Inflammatory macrophage treated with lipopolysaccharide for 4 hours (primary cell): Measurements from ENCODE around the gene CAMTA1.
"Not testable (repeated sequence)": the region's sequence is repeated elsewhere in the genome, so short reads cannot be mapped to it uniquely, and the experiment has no call there.

ENCODE experiments used
- DNase-seq: peaks from one replicate; pipeline ENCODE4 v3.0.0-alpha.2; 2020

CAMTA1 gene

DNA sequence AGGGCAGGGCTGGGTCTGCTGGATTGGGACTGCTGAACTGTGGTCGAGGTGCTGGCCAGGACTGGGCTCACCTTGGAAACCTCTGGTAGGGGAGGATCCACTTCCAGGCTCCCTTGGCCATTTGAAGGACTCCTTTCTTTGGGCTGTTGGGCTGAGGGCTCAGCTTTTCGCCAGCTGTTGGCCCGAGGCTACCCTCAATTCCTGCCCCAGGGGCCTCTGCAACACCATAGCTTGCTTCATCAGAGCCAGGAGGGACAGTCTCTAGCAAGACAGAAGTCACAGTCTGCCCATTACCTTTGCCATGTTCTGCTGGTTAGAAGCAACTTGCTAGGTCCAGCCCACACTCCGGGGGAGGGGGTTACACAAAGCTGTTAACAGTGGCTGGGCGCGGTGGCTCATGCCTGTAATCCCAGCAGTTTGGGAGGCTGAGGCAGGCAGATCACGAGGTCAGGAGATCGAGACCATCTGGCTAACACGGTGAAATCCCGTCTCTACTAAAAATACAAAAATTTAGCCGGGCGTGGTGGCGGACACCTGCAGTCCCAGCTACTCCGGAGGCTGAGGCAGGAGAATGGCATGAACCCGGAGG is 25.0 kb downstream of the CAMTA1 start:
- DNase-seq, result not testable (repeated sequence)

- DNase-seq, result no peak
Measured at GRCh38 chr1:6811583-6811982, 26.3 kb downstream of the CAMTA1 start.

- no peak for DNase-seq
Measured at GRCh38 chr1:6813165-6813564, 27.9 kb downstream of the CAMTA1 start.

- DNase-seq, result peak; percentile 55
Measured at GRCh38 chr1:6815726-6816125, 30.5 kb downstream of the CAMTA1 start.

DNA sequence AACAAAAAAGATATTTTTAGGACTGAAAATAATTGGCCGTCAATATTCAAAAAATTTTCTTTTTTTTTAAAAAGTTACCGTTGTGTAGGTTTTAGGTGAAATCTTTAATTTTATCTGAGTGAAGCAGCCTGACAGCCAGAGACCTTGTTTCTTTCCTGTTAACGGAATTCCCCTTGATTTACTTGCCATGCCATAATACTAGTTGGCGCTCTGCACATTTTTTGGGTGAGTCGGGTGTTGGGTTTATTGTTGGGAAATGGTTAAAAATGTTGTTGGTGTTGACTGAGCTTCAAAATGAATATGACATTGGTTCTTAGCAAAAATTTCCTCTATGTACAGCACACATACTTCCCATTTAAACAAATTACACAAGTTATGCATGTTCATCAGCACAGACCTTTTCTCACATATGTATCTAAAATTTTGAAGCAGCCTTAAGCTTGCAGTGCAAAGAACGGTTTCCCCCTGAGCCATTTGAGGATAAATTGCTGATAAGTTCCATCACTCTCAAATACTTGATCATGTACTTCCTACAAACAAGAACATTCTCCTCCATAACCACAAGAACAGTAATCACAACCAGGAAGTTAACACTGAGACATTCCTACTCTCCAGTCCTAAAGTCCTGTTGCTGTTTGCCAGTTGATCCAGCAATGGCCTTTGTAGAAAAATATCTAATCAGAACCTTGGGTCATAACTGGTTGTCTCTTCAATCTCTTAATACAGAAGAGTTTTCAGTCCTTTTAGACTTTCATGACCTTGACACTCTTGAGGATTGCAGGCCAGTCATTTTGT is 34.2 kb downstream of the CAMTA1 start:
- DNase-seq, result no peak

DNA sequence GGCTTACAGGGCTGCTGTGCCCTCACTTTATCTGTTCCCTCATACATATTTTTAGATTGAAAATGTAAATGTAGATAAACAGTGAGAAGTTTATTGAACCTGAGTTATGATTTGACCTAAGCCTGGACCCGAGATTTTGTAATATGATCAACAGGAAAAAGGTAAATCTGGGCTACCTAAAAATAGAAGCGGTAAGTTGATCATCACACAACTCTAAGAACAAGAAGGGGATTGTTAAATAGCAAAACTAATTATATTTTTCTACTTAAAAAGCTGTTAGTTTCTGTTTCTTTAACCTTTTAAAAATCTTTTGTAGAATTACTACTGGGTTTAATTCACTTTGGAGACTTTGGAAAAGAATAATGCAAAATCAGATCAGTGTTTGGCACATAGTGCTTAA is 35.6 kb downstream of the CAMTA1 start:
- DNase-seq, result no peak

- DNase-seq, result no peak
Measured at GRCh38 chr1:6822530-6823359, 37.5 kb downstream of the CAMTA1 start.

GRCh38 chr1:6823793-6824192 is 38.5 kb downstream of the CAMTA1 start:
- no peak for DNase-seq

DNA sequence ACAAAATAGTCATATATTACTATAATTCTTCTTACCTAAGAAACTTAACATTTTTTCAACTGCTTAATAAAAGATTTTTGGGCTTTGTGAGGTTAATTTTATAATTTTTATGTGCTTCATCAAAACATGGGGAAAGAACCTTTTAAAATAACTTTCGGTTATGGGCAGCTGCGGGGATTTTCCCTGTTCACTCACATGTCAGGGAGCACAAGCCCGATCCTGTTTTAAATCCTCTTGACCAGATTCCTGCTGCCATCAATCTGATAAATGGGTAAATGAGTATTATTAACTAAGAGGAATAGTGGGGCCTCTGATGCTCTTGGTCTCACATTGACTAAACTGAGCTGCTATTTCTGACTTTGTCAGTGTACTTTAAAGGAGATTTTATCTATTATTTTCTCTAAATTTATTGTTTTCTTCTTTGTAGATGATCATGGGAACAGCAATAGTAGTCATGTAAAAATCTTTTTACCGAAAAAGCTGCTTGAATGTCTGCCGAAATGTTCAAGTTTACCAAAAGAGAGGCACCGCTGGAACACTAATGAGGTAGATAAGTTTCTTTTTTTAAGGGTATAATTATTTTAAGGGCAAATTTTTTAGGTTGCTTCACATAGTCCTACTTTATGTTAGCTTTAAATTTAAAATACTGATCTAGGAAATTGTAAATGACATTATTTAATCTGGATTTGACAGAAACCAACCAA is 39.6 kb downstream of the CAMTA1 start:
- no peak for DNase-seq

- no peak for DNase-seq
Measured at GRCh38 chr1:6825828-6826227, 40.6 kb downstream of the CAMTA1 start.

DNA sequence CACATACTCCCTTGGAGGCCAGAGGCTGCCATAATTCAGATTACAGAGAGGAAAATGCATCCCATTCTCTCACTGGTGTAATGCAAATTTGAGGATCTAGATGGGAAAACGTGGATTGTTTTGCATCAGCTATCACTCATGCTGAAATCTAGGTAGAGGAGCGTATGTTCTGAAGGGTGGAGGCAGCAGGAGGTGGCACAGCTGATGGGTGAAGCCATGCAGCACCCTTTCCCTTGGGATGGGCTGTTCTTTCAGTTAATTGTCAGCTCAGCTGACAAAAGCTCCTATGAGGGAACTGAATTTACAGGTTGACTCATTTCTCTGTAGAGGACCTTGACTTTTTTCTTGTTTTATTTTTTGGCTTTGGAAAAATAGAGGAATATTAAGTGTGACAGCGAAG is 41.8 kb downstream of the CAMTA1 start:
- DNase-seq, result no peak

DNA sequence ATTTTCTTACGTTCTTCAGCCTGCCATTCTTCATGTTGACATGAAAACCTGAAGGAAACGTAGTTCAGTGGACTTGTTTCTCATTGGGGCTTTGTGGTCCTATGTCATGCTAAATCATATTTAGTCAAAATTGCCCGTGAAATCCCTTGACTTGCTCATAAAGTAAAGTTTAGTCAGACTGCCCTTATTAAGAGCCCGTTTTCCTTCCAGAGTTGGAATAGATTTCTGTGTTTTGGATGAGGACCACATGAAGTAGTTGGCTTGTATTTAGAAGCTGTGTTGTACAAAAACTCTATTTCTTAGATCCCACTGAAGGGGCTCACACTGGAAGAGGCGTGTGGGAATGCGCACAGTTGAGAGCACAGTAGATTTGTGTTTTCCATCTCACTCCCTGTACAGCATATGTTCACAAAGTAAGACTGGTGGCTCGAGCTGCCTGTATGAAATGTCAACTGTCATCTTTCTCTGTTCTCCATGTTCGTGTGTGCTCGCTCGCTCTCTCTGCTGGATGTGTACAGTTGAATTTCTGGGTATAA is 42.4 kb downstream of the CAMTA1 start:
- DNase-seq, result no peak

DNA sequence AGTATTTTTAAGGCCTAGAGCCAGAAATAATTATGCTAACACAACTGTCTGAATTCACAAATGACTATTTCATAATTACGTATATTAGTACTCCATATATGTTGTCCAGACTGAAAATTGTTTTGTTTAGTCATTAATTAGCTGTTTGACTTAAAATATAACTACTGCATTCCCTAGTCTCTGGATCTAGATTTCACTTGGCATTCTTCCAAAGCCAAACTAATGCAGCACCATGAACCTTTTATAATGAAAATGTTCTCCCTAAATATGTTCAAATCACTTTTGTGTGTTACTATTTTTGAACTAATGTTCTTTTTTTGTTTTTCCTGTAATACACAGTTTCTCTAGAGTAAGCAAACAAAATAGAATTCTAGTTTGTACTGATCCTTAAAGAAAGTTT is 46.1 kb downstream of the CAMTA1 start:
- no peak for DNase-seq

DNA sequence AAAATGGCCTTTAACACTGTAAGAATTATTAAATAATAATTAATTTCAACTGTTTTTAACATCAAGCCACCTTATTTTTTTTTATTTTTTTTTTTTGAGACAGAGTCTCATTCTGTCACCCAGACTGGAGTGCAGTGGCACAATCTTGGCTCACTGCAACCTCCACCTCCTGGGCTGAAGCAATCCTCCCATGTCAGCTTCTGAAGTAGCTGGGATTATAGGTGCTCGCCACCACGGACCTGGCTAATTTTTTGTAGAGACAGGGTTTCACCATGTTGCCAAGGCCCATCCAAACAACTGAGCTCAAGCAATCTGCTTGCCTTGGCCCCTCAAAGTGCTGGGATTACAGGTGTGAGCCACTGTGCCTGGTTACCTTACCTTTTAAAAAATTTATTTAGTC is 46.8 kb downstream of the CAMTA1 start:
- DNase-seq, result not testable (repeated sequence)

DNA sequence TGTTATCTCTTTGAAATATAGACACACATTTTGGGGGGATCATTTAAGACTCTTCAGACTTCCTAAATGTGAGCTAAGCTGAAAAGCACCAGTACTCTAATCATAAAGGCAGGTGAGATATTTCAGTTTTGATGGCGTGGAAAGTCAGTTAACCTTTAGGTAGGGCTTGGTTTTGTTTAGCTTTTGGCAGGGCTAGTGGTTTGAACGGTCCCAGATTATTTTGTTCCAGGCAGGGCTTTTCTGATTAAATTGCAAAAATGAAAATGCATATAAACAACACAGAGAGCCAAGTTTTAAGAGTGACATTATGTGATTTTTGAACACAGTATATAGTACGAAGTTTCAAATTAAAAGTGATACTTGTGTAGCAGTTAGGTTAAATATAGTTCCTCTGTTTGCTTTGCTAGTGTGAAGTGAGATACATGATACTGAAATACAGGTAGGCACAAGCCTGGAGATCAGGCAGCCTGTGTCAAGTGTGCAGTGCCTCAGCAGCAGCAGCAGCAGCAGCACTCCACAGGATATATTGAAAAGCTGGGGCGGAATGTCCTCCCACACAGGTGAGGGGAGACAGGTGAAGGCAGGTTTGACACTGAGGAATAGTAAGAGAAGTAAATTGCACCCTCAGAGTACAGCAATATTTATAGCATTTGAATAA is 47.4 kb downstream of the CAMTA1 start:
- DNase-seq, result no peak

- DNase-seq, result no peak
Measured at GRCh38 chr1:6833804-6834203, 48.5 kb downstream of the CAMTA1 start.

GRCh38 chr1:6834366-6834765 is 49.1 kb downstream of the CAMTA1 start:
- no peak for DNase-seq

DNA sequence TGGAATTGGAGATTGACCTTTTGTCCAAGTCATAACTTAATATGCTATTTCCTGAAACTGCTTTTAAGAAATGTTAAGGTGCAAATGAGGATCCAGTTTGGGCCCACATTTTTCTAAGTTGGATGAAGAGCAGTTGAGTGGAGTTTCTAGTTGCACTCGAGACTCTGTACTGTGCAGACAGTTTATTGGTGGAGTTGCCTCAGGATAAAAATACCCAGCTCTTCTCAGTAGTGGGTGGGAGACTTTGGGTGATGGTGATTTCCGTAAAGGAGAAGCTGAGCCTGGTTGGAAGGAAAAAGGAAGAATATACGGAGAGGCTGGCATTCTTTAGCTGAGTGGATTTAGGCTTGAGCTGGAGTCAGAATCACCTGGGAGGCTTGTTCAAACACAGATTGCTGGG is 49.9 kb downstream of the CAMTA1 start:
- no peak for DNase-seq

DNA sequence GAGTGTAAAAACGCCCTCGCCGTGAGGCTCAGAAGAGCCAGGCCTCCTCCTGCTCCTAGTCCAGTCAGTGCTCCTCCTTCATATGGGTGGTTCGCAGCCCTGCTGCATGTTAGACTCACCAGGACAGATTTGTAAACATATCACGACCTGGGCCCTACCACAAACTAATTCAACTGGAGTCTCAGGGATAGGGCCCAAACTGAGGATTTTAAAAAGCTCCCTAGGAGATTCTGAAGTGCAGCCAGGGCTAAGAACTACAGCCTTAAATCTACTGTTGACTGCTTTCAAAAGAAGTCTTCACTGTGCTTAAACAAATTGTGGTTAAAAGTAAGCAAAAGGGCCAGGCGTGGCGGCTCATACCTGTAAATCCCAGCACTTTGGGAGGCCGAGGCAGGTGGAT is 57.0 kb downstream of the CAMTA1 start:
- no peak for DNase-seq

DNA sequence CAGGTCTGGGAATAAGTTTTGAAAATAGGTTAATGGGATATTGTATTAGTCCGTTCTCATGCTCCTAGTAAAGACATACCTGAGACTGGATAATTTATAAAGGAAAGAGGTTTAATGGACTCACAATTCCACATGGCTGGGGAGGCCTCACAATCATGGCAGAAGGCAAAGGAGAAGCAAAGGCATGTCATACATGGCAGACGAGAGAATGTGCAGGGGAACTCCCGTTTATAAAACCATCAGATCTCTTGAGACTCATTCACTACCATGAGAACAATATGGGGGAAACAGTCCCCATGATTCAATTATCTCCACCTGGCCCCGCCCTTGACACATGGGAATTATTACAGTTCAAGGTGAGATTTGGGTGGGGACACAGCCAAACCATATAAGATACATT is 60.5 kb downstream of the CAMTA1 start:
- DNase-seq, result not testable (repeated sequence)

DNA sequence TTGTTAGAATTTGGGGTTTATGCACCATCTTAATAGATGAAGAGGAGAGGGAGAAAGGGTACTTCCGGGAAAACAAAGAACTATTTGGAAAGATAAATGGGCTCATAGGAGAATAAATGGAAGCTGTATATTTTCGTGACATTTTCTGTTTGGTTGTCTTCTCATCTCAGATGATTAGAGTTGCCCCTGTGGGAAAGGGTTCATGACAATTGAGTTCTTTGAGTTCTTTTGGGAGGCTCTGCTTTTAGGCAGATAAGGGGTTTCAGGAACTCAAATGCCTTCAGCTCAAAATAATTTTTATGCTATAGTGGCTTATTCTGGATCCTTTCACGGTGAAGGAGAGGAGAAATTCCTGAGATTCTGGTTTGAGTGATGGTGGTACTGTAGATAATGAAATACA is 63.6 kb downstream of the CAMTA1 start:
- no peak for DNase-seq

- no peak for DNase-seq
Measured at GRCh38 chr1:6850537-6850936, 65.3 kb downstream of the CAMTA1 start.
